Measurements from ENCODE around the gene TIFAB.

The TIFAB gene

DNA sequence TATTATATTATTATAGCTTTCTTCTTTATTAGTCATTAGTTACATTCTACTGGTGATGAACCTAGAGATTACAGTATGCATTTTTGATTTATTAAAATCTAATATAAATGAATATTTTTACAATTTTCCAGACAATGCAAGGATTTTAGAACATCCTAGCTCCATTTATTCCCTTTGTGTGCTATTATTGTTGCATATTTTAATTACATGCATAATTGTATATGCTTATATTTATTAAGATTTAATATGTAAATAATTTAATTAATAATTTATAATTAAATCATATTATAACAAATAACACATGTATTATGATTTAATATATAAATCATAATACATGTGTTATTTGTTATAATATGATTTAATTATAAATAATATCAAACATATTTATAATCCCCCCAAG is 29.7 kb downstream of the TIFAB start:
- no peaks in the 10 kb centered on the region for H3K27me3 ChIP-seq (ENCODE audit: insufficient read depth, insufficient read length)
- no peak overlapping the region for H3K4me3 ChIP-seq (ENCODE audit: insufficient read length, low read depth)
- no peaks in the 10 kb centered on the region for H3K4me1 ChIP-seq (ENCODE audit: insufficient read depth, insufficient read length)
- no peaks in the 10 kb centered on the region for H3K36me3 ChIP-seq (ENCODE audit: insufficient read depth, insufficient read length, low read length)
- H3K9me3 ChIP-seq (ENCODE audit: insufficient read depth, low read length): no peaks in the 10 kb centered on the region
- DNase-seq (ENCODE audit: low read depth, low spot score): no peak
- TF ChIP-seq SUZ12 (IDR thresholded peaks at IDR 0.05; ENCODE audit: extremely low read depth, insufficient read depth, insufficient read length) (no peak), ZNF274 (IDR thresholded peaks at IDR 0.05; ENCODE audit: low read depth, low read length) (no peak), YY1 (IDR thresholded peaks at IDR 0.05; ENCODE audit: insufficient read depth, insufficient read length) (no peak)
- no peak overlapping the region for H3K9ac ChIP-seq (ENCODE audit: insufficient read length, low read depth)

DNA sequence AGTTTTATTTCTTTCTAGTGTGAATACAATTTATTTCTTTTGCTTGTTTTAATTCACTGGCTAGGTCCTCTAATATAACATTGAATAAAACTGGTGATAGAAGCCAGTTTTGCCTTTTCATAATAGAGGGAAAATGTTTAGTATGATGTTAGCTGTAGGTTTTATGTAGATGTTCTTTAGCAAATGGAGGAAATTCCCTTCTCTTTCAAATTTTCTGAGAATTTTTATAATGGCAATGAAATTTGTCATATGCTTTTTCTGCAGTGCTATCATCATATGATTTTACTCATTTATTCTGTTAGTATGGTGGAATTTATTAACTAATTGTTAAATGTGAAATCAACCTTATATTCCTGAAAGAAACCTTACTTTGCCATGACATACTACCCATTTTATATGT is 35.1 kb downstream of the TIFAB start:
- Histone ChIP-seq H3K4me1 (ENCODE audit: insufficient read depth, insufficient read length) (no peaks in the 10 kb centered on the region), H3K36me3 (ENCODE audit: insufficient read depth, insufficient read length, low read length) (no peaks in the 10 kb centered on the region), H3K9me3 (ENCODE audit: insufficient read depth, low read length) (no peaks in the 10 kb centered on the region), H3K4me3 (ENCODE audit: insufficient read length, low read depth) (no peak overlapping the region), H3K9ac (ENCODE audit: insufficient read length, low read depth) (no peak overlapping the region), H3K27me3 (ENCODE audit: insufficient read depth, insufficient read length) (no peaks in the 10 kb centered on the region)
- DNase-seq (ENCODE audit: low read depth, low spot score): no peak
- TF ChIP-seq YY1 (IDR thresholded peaks at IDR 0.05; ENCODE audit: insufficient read depth, insufficient read length) (no peak), SUZ12 (IDR thresholded peaks at IDR 0.05; ENCODE audit: extremely low read depth, insufficient read depth, insufficient read length) (no peak), ZNF274 (IDR thresholded peaks at IDR 0.05; ENCODE audit: low read depth, low read length) (no peak)

DNA sequence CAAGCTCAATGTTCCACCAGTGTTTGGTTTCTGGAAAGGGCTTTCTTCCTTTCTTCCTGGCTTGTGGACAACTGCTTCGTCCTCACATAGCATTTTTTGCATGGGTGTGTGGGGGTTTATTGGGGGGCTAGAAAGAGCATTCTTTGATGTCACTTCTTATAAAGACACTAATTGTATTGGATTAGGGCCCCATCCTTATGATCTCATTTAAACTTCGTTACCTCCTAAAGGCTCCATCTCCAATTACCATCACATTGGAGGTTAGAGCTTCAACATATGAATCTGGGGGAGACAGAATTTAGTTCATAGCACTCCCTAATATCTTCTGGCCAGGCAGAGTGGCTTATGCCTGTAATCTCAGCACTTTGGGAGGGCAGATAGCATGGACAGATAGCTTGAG is 47.1 kb downstream of the TIFAB start:
- H3K9ac ChIP-seq (ENCODE audit: insufficient read length, low read depth): no peak overlapping the region
- TF ChIP-seq YY1 (IDR thresholded peaks at IDR 0.05; ENCODE audit: insufficient read depth, insufficient read length): no peak
- TF ChIP-seq ZNF274 (IDR thresholded peaks at IDR 0.05; ENCODE audit: low read depth, low read length): no peak
- TF ChIP-seq SUZ12 (IDR thresholded peaks at IDR 0.05; ENCODE audit: extremely low read depth, insufficient read depth, insufficient read length): no peak
- H3K9me3 ChIP-seq (ENCODE audit: insufficient read depth, low read length): peaks cover 15% of the 10 kb centered on the region; the same call in 1 of the 2 replicates
- H3K27me3 ChIP-seq (ENCODE audit: insufficient read depth, insufficient read length): peaks cover 44% of the 10 kb centered on the region
- H3K36me3 ChIP-seq (ENCODE audit: insufficient read depth, insufficient read length, low read length): no peaks in the 10 kb centered on the region
- H3K4me3 ChIP-seq (ENCODE audit: insufficient read length, low read depth): no peak overlapping the region
- DNase-seq (ENCODE audit: low read depth, low spot score): no peak
- no peaks in the 10 kb centered on the region for H3K4me1 ChIP-seq (ENCODE audit: insufficient read depth, insufficient read length)

DNA sequence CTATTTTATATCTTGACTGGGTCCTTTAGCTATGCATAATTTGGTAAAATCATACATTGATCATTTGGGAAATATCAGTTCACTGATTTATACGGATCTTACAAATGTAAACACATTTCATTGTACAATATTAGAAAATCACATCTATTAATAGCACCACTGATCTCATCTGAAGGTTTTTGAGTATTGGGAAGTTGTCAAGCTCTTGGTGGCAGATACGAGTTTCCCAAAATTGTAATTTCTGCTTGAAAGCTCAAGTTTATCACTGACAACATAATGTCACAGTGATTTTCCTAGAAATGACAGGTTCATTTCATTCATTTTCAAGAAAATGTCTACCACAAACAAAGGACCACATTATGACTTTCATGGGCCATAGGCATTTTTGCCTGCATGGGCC is 50.1 kb downstream of the TIFAB start:
- TF ChIP-seq SUZ12 (IDR thresholded peaks at IDR 0.05; ENCODE audit: extremely low read depth, insufficient read depth, insufficient read length): no peak
- no peak for TF ChIP-seq ZNF274 (IDR thresholded peaks at IDR 0.05; ENCODE audit: low read depth, low read length)
- TF ChIP-seq YY1 (IDR thresholded peaks at IDR 0.05; ENCODE audit: insufficient read depth, insufficient read length): no peak
- H3K27me3 ChIP-seq (ENCODE audit: insufficient read depth, insufficient read length): peaks cover 51% of the 10 kb centered on the region
- no peaks in the 10 kb centered on the region for H3K36me3 ChIP-seq (ENCODE audit: insufficient read depth, insufficient read length, low read length)

DNA sequence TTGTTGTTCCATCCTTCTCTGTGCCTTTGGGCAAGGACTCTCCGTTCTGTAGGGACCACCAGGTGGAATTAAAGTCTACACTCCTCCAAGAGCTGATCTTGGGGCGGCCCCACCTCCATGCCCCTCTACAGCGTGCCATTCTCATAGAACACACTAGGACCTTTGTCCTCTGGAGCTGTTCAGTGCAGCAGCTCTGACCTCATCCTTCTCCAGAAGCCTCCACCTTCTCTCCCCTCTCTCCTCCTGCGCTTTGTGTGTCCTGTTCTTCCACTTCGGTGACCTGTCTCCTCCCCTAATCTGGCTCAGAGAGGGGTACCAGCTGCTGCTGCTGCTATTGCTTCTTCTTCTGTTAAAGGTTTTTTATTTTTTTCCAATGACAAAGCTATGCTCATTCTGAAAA is 51.3 kb downstream of the TIFAB start:
- no peak for DNase-seq (ENCODE audit: low read depth, low spot score)
- H3K27me3 ChIP-seq (ENCODE audit: insufficient read depth, insufficient read length): peaks cover 62% of the 10 kb centered on the region
- H3K36me3 ChIP-seq (ENCODE audit: insufficient read depth, insufficient read length, low read length): peaks cover 1% of the 10 kb centered on the region
- H3K9ac ChIP-seq (ENCODE audit: insufficient read length, low read depth): no peak overlapping the region
- H3K4me3 ChIP-seq (ENCODE audit: insufficient read length, low read depth): no peak overlapping the region
- no peak for TF ChIP-seq YY1 (IDR thresholded peaks at IDR 0.05; ENCODE audit: insufficient read depth, insufficient read length)
- no peak for TF ChIP-seq SUZ12 (IDR thresholded peaks at IDR 0.05; ENCODE audit: extremely low read depth, insufficient read depth, insufficient read length)
- TF ChIP-seq ZNF274 (IDR thresholded peaks at IDR 0.05; ENCODE audit: low read depth, low read length): no peak
- H3K9me3 ChIP-seq (ENCODE audit: insufficient read depth, low read length): no peaks in the 10 kb centered on the region
- H3K4me1 ChIP-seq (ENCODE audit: insufficient read depth, insufficient read length): no peaks in the 10 kb centered on the region

More for the DNA sequence above, 50.1 kb downstream of the TIFAB start:
- Histone ChIP-seq H3K9ac (ENCODE audit: insufficient read length, low read depth) (no peak overlapping the region), H3K4me1 (ENCODE audit: insufficient read depth, insufficient read length) (no peaks in the 10 kb centered on the region), H3K4me3 (ENCODE audit: insufficient read length, low read depth) (no peak overlapping the region), H3K9me3 (ENCODE audit: insufficient read depth, low read length) (no peaks in the 10 kb centered on the region)
- no peak for DNase-seq (ENCODE audit: low read depth, low spot score)

DNA sequence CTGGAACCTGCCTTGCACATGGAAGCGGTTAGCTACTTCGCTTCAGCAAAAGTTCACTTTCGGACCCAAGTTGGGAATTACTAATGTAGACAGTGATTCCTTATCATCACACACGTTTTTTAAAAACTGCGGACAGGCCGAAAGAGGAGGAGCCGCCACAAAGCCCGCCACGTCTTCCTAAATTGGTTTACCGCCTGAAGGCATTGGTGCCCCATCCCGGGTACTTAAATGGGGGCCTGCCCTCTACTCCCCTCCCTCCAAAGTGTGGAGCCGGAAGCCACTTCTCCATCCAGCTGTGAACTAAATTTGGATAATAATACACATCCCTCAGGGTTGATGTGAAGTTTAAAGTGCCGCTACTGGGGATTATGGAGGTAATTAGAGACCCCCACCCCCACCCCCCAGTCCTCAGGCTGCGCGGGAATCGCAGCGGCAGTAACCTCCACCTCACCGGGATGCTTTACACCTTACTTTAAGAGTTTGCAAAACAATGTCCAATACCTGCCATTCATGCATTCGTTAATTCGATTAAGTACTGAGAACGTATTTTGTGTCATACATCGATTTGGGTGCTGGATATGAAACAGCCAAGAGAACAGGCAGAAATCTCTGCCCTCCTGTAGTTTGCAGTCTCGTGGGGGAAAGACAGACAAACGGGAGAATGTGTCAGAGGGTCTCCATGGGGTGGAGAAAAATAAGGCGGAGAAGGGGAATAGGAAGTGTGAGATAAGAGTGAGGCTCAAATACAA is 52.2 kb downstream of the TIFAB start:
- H3K9ac ChIP-seq (ENCODE audit: insufficient read length, low read depth): peak overlapping the region; percentile 83
- DNase-seq (ENCODE audit: low read depth, low spot score): peak; percentile 68
- H3K4me3 ChIP-seq (ENCODE audit: insufficient read length, low read depth): peak overlapping the region; percentile 56
- H3K27me3 ChIP-seq (ENCODE audit: insufficient read depth, insufficient read length): peaks cover 67% of the 10 kb centered on the region
- TF ChIP-seq ZNF274 (IDR thresholded peaks at IDR 0.05; ENCODE audit: low read depth, low read length) (no peak), SUZ12 (IDR thresholded peaks at IDR 0.05; ENCODE audit: extremely low read depth, insufficient read depth, insufficient read length) (no peak), YY1 (IDR thresholded peaks at IDR 0.05; ENCODE audit: insufficient read depth, insufficient read length) (no peak)
- H3K9me3 ChIP-seq (ENCODE audit: insufficient read depth, low read length): no peaks in the 10 kb centered on the region
- H3K4me1 ChIP-seq (ENCODE audit: insufficient read depth, insufficient read length): no peaks in the 10 kb centered on the region
- H3K36me3 ChIP-seq (ENCODE audit: insufficient read depth, insufficient read length, low read length): peaks cover 4% of the 10 kb centered on the region

DNA sequence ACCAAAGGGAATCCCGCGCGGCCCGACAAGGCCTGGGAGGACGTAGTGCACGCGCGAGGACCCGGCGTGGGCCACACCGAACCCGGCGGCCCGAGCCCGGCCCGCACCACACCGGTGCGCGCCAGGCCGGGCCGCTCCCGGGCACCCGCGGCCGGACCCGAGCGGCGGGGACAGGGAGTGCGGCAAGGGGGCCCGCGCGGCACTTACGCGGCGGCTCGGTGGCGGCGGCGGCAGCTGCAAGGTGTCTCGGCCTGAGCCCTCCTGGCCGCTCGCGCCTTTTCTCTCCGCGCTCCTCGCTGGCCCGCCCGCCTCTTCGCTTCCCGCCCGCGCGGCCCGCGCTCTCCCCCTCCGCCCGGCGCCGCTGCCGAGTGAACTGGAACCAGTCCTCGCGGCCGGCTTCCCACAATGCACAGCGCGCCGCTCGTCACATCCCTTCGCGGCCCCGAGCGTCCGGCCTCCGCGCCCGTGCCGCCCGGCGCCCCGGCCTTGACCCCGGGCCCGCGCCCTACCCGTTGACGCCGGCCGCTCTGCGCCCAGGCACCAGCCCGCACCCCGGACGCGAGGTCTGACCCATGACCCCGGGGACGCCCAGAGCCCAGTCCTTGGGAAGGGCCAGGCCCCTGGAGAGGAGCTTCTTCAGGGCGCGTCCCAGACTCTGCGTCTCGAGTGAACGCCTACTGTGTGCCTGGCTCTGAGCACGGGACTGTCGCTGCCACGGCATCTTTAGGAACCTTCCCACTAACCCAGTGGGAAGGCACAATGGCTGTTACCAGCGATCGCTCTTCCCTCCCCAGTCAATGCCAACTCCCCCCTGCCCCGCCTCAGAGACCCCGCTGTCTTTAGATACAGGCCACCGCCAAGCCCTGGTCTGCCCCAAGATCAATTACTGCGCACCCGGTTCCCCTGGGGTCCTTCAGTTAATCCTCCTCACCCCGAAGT is 53.0 kb downstream of the TIFAB start, which contains the start of gene MACROH2A1:
Gene MACROH2A1 (minus strand): TSS at position 377 of the 939 bp plus-strand sequence. CDS start 10,138 bp downstream, outside the sequence.
- DNase-seq (ENCODE audit: low read depth, low spot score): peak; percentile 49
- Histone ChIP-seq H3K36me3 (ENCODE audit: insufficient read depth, insufficient read length, low read length) (peaks cover 4% of the 10 kb centered on the region), H3K9me3 (ENCODE audit: insufficient read depth, low read length) (no peaks in the 10 kb centered on the region), H3K9ac (ENCODE audit: insufficient read length, low read depth) (peak within 1 kb of the TSS; percentile 83), H3K4me3 (ENCODE audit: insufficient read length, low read depth) (peak within 1 kb of the TSS; percentile 56), H3K4me1 (ENCODE audit: insufficient read depth, insufficient read length) (no peaks in the 10 kb centered on the region), H3K27me3 (ENCODE audit: insufficient read depth, insufficient read length) (peaks cover 70% of the 10 kb centered on the region)
- TF ChIP-seq YY1 (IDR thresholded peaks at IDR 0.05; ENCODE audit: insufficient read depth, insufficient read length): no peak
- TF ChIP-seq SUZ12 (IDR thresholded peaks at IDR 0.05; ENCODE audit: extremely low read depth, insufficient read depth, insufficient read length): no peak
